ENCODE measurements around the gene CHCHD6.

Gene CHCHD6

DNA sequence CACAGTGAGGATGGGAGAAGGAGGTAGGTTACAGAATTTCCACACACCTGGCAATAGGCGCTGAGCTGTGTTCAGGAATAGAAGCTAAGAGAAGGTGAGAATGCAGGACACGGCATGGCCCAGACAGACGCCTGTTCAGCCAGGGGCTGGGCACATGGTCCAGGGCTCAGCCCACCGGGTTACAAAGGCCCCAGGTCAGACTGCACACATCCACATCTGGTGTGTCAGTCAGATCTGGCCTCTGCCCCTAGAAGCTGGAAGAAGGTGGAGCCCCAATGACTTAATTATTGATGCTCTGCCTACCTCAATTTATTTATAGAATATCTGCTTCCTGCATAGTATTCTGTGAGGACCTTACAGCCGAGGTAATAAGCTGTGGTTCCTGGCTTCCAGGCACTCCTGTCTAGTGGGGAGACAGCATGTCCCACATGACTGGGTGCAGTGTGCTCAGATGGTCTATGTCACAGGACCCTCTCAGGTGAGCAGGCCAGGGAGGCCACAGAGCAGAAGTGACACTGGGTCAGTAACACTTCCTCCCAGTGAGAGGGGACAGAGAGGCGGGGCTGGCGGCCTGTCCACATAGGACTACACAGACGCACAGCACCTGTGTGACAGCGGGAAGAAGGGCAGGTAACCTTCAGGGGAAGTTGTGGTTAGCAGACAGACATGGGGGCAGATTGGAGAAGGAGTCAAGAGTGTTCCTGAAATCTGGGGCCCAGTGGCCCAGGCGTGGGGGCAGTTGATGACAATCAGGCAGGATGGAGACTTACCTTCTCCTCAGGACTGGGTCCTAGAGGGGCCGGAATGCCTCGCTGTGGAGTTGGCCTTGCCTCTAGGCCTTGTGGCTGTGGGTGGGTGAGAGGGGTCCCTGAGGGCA lies 240.3 kb downstream of the CHCHD6 start:
- DNase-seq (ENCODE audit: low read depth): no peak
- no peak overlapping the region for H3K4me3 ChIP-seq (ENCODE audit: low read length)
- TF ChIP-seq, protein P1, sequence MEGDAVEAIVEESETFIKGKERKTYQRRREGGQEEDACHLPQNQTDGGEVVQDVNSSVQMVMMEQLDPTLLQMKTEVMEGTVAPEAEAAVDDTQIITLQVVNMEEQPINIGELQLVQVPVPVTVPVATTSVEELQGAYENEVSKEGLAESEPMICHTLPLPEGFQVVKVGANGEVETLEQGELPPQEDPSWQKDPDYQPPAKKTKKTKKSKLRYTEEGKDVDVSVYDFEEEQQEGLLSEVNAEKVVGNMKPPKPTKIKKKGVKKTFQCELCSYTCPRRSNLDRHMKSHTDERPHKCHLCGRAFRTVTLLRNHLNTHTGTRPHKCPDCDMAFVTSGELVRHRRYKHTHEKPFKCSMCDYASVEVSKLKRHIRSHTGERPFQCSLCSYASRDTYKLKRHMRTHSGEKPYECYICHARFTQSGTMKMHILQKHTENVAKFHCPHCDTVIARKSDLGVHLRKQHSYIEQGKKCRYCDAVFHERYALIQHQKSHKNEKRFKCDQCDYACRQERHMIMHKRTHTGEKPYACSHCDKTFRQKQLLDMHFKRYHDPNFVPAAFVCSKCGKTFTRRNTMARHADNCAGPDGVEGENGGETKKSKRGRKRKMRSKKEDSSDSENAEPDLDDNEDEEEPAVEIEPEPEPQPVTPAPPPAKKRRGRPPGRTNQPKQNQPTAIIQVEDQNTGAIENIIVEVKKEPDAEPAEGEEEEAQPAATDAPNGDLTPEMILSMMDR (IDR thresholded peaks at IDR 0.05; ENCODE audit: insufficient read depth, low read depth, low read length, missing control alignments): no peak

DNA sequence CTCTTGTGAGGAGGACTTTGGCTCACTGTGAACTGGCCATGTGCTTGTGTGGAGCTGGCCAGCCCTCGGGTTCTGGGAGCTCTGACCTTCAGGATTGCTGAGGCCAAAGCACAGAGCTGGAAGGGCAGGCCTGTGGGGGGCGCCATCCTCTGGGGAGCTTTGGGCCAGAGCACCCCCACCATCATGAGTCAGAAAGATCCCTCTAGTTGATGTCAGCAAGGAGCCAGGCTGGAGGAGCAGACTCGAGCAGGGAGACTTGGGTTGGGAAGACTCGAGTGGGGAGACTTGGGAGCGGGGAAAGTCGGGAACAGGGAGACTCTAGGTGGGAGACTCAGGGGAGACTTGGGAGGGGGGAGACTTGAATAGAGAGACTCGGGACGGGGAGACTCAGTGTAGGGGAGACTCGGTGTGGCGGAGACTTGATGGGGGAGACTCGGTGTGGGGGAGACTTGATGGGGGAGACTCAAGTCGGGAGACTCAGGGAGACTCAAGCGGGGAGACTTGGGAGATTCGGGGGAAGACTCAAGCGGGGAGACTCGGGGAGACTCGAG lies 241.2 kb downstream of the CHCHD6 start:
- no peak overlapping the region for H3K4me3 ChIP-seq (ENCODE audit: low read length)
- TF ChIP-seq, protein P1 (IDR thresholded peaks at IDR 0.05; ENCODE audit: insufficient read depth, low read depth, low read length, missing control alignments): no peak
- no peak for DNase-seq (ENCODE audit: low read depth)

DNA sequence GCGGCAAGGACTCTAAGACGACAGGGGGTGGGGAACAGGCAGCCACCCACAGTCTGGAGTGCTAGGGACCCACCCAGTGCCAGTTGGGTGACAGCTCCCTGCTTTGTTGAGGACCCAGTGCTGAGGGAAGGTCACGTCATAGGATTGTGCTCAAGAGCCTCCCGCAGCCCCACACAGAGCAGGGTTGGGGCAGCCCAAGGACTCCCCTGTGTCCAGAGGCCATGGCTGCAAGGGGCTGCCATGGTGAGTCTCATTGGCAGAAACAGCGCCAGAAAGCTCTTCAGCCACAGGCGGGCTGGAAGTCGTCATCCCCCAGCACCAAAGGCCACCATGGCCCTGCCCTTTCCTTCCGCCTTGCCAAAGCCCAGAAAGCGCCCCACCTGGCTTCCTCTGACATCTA lies 241.9 kb downstream of the CHCHD6 start:
- TF ChIP-seq, protein P1 (IDR thresholded peaks at IDR 0.05; ENCODE audit: insufficient read depth, low read depth, low read length, missing control alignments): no peak
- DNase-seq (ENCODE audit: low read depth): no peak
- H3K4me3 ChIP-seq (ENCODE audit: low read length): no peak overlapping the region

DNA sequence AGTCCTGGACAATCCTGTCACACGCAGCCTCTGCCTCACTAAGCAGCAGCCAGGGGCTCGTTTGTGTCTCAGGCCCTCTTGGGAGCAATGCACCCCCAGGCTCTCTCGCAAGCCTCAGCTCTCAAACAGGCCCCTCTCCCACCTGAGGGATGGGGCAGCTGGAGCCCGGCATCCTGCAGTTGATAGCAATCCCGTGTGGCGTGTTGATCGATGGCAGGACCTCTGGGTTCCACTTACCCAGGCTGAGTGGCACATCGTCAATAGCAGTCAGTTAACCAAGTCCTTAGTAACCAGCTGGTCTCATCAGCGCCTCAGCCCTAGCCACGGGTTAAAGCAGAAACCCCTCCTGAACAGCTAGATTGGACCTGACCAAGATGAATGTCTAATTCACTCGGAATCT lies 242.4 kb downstream of the CHCHD6 start:
- TF ChIP-seq, protein P1 (IDR thresholded peaks at IDR 0.05; ENCODE audit: insufficient read depth, low read depth, low read length, missing control alignments): no peak
- no peak for DNase-seq (ENCODE audit: low read depth)
- no peak overlapping the region for H3K4me3 ChIP-seq (ENCODE audit: low read length)

DNA sequence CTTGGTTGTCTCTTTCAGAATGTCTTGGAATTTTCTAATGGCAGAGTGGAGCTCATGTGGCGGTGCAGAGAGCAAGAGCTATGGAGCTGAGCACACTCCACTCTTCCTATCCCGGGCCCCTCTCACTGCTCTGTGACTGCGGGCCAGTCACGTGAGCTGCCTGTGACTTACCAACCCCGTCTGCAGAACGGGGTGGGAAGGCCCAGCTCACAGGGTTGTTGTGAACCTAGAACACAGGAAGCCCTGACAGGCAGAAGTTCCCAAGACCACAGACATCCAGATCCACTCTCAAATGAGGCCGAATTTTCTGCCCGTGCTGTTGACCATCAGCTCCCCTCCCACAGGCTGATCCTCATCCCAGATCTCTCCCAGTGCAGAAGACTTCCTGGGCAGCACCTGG lies 243.4 kb downstream of the CHCHD6 start:
- TF ChIP-seq, protein P1 (IDR thresholded peaks at IDR 0.05; ENCODE audit: insufficient read depth, low read depth, low read length, missing control alignments): no peak
- no peak for DNase-seq (ENCODE audit: low read depth)
- H3K4me3 ChIP-seq (ENCODE audit: low read length): no peak overlapping the region

DNA sequence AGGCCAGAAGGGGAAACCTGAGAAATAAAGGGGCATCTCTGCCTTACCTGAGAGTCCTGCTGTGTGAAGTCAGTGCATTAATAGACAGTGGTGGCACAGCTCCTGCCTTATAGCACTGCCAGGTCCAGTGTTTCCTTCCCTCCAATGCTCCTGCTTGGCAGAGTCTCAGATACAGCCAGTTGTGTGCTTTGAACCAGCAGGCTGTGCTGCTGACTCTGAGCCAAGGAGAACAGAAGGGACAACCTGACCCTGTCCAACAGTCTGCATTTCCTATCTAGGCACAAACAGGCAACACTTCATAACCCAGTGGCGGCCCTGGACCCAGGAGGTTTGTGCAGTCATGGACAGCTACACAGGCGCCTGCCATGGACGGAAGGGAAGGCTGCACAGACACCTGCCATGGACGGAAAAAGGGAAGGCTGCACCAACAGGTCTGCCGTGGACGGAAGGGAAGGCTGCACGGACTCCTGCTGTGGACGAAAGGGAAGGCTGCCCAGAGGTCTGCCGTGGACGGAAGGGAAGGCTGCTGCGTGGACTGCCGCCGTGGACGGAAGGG lies 245.0 kb downstream of the CHCHD6 start:
- H3K4me3 ChIP-seq (ENCODE audit: low read length): no peak overlapping the region
- TF ChIP-seq, protein P1 (IDR thresholded peaks at IDR 0.05; ENCODE audit: insufficient read depth, low read depth, low read length, missing control alignments): no peak
- DNase-seq (ENCODE audit: low read depth): no peak

All from epithelial cell of esophagus (primary cell).